GM08714 (cell line): ENCODE data around the gene AFAP1.

Source experiments
- H3K4me3 ChIP-seq: fragments of 200-500 bp; sonication (Bioruptor generic); 2 replicates; pipeline ENCODE4 v1.5.1; 2014; ENCODE audit warnings: mild to moderate bottlenecking, low read length, inconsistent platforms
- ZNF274 ChIP-seq: IDR thresholded peaks from 2 replicates; pipeline ENCODE4 v1.6.1; 2012; ENCODE audit warnings: mild to moderate bottlenecking, low read depth, low read length

AFAP1 gene

GRCh38 chr4:7831858-7832730, 107.6 kb downstream of the AFAP1 start:
- H3K4me3 ChIP-seq: no peak overlapping the region
- no peak for TF ChIP-seq ZNF274

- no peak for TF ChIP-seq ZNF274
- no peak overlapping the region for H3K4me3 ChIP-seq
Measured at GRCh38 chr4:7831330-7831729, 108.3 kb downstream of the AFAP1 start.

- TF ChIP-seq ZNF274: no peak
- H3K4me3 ChIP-seq: no peak overlapping the region
Measured at GRCh38 chr4:7830747-7831146, 108.9 kb downstream of the AFAP1 start.

- no peak overlapping the region for H3K4me3 ChIP-seq
- TF ChIP-seq ZNF274: no peak
Measured at GRCh38 chr4:7829652-7830580, 109.7 kb downstream of the AFAP1 start.

- no peak overlapping the region for H3K4me3 ChIP-seq
- no peak for TF ChIP-seq ZNF274
Measured at GRCh38 chr4:7828793-7829301, 110.8 kb downstream of the AFAP1 start.

- H3K4me3 ChIP-seq: no peak overlapping the region
- no peak for TF ChIP-seq ZNF274
Measured at GRCh38 chr4:7828011-7828720, 111.5 kb downstream of the AFAP1 start.

- H3K4me3 ChIP-seq: no peak overlapping the region
- no peak for TF ChIP-seq ZNF274
Measured at GRCh38 chr4:7827566-7827965, 112.1 kb downstream of the AFAP1 start.

- TF ChIP-seq ZNF274: no peak
- H3K4me3 ChIP-seq: no peak overlapping the region
Measured at GRCh38 chr4:7826909-7827306, 112.8 kb downstream of the AFAP1 start.

GRCh38 chr4:7826176-7826908, 113.3 kb downstream of the AFAP1 start:
- no peak overlapping the region for H3K4me3 ChIP-seq
- TF ChIP-seq ZNF274: no peak

GRCh38 chr4:7824218-7824617, 115.4 kb downstream of the AFAP1 start:
- TF ChIP-seq ZNF274: no peak
- H3K4me3 ChIP-seq: no peak overlapping the region

GRCh38 chr4:7823416-7823824, 116.2 kb downstream of the AFAP1 start:
- no peak overlapping the region for H3K4me3 ChIP-seq
- TF ChIP-seq ZNF274: no peak

GRCh38 chr4:7822877-7823276, 116.8 kb downstream of the AFAP1 start:
- no peak for TF ChIP-seq ZNF274
- no peak overlapping the region for H3K4me3 ChIP-seq

- H3K4me3 ChIP-seq: no peak overlapping the region
- no peak for TF ChIP-seq ZNF274
Measured at GRCh38 chr4:7822137-7822505, 117.5 kb downstream of the AFAP1 start.
